ENCODE data around the gene MPC1. TPM values are rescaled to one million over a fixed set of nuclear protein-coding genes. Genes with fewer than 3 reads are reported as not detected.

Gene MPC1
- total RNA-seq, 4 donors from 2014 or later, result 69.1 to 128 (median 103) TPM

DNA sequence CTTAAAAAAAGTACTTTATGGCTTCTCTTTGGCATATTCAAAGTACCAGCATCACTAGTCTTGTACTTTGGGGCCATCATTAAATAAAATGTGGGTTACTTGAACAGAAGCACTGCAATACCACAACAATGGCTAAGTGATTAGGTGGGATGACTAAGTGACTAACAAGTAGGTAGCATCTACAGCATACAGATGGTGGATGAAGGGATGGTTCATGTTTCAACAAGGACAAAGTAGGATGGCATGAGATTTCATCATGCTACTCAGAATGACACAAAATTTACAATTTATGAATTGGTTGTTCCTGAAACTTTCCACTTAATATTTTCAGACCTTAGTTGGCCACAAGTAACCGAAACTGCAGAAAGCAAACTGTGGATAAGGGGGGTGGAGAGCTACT, 7.7 kb downstream of the MPC1 start:
- no peak overlapping the region for H3K4me3 ChIP-seq (replicated peaks in 1 of 3)
- no peak overlapping the region for H3K27ac ChIP-seq
- no peaks in the 10 kb centered on the region for H3K36me3 ChIP-seq
- intact Hi-C loops (cut with DNase I), result no loop called here
- H3K9me3 ChIP-seq, result no peaks in the 10 kb centered on the region
- WGBS, 2 donors, result 93 to 96% methylated on average over 1 of the region's 1 CpG
- TF ChIP-seq POLR2A (IDR thresholded peaks at IDR 0.05) (no peak), CTCF (IDR thresholded peaks at IDR 0.05) (no peak)
- no peaks in the 10 kb centered on the region for H3K27me3 ChIP-seq
- DNase-seq, result no peak
- peaks cover 6 to 9% of the 10 kb centered on the region in 2 donors for H3K4me1 ChIP-seq

DNA sequence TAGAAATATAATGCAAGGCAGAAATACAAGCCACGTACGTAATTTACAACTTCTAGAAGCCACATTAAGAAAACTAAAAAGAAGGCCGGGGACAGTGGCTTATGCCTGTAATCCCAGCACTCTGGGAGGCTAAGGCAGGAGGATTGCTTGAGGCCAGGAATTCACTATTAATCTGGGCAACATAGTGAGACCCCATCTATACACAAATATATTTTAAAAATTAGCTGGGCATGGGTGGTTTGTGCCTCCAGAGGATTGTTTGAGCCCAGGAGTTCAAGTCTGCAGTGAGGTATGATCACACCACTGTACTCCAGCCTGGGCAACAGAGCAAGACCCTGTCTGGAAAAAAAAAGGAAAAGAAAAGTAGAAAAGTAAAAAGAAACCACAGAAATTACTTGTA, 12.3 kb downstream of the MPC1 start:
- WGBS, 2 donors, result 91 to 97% methylated on average over 3 of the region's 3 CpGs

GRCh38 chr6:166369782-166370181, 13.0 kb downstream of the MPC1 start:
- Histone ChIP-seq H3K4me1 (no peaks in the 10 kb centered on the region), H3K4me3 (replicated peaks in 1 of 3) (no peak overlapping the region), H3K27me3 (no peaks in the 10 kb centered on the region), H3K36me3 (peaks cover 0 to 4% of the 10 kb centered on the region in 2 donors), H3K9me3 (no peaks in the 10 kb centered on the region), H3K27ac (no peak overlapping the region)
- WGBS, 2 donors, result 78 to 80% methylated on average over 3 of the region's 3 CpGs
- no peak for DNase-seq
- intact Hi-C loops (cut with DNase I), result no loop called here
- TF ChIP-seq POLR2A (IDR thresholded peaks at IDR 0.05) (no peak), CTCF (IDR thresholded peaks at IDR 0.05) (no peak)

More for the DNA sequence above, 12.3 kb downstream of the MPC1 start:
- DNase-seq, result no peak
- H3K4me3 ChIP-seq (replicated peaks in 1 of 3), result no peak overlapping the region
- H3K4me1 ChIP-seq, result no peaks in the 10 kb centered on the region
- no peaks in the 10 kb centered on the region for H3K36me3 ChIP-seq
- no peaks in the 10 kb centered on the region for H3K27me3 ChIP-seq
- H3K9me3 ChIP-seq, result no peaks in the 10 kb centered on the region
- intact Hi-C loops (cut with DNase I), result no loop called here
- no peak for TF ChIP-seq CTCF (IDR thresholded peaks at IDR 0.05)
- no peak for TF ChIP-seq POLR2A (IDR thresholded peaks at IDR 0.05)
- H3K27ac ChIP-seq, result no peak overlapping the region

- intact Hi-C loops (cut with DNase I), result no loop called here
- DNase-seq, result no peak
- Histone ChIP-seq H3K27ac (no peak overlapping the region), H3K4me3 (replicated peaks in 1 of 3) (no peak overlapping the region), H3K36me3 (peaks cover 10 to 19% of the 10 kb centered on the region in 2 donors), H3K9me3 (no peaks in the 10 kb centered on the region), H3K27me3 (no peaks in the 10 kb centered on the region), H3K4me1 (no peaks in the 10 kb centered on the region)
- WGBS, 2 donors, result 86 to 94% methylated on average over 3 of the region's 3 CpGs
- TF ChIP-seq POLR2A (IDR thresholded peaks at IDR 0.05) (no peak), CTCF (IDR thresholded peaks at IDR 0.05) (no peak)
Observed at GRCh38 chr6:166366921-166367320, 15.8 kb downstream of the MPC1 start.

GRCh38 chr6:166365806-166366205, 16.9 kb downstream of the MPC1 start:
- Histone ChIP-seq H3K4me1 (no peaks in the 10 kb centered on the region), H3K9me3 (no peaks in the 10 kb centered on the region), H3K4me3 (replicated peaks in 1 of 3) (no peak overlapping the region), H3K36me3 (peaks cover 10 to 19% of the 10 kb centered on the region in 2 donors), H3K27ac (no peak overlapping the region), H3K27me3 (no peaks in the 10 kb centered on the region)
- WGBS, 2 donors, result 87 to 90% methylated on average over 6 of the region's 6 CpGs
- no peak for DNase-seq
- intact Hi-C loops (cut with DNase I), result no loop called here
- TF ChIP-seq CTCF (IDR thresholded peaks at IDR 0.05), result no peak
- no peak for TF ChIP-seq POLR2A (IDR thresholded peaks at IDR 0.05)
